Activated CD4-positive, CD25-positive, alpha-beta regulatory T cell treated with anti-CD3 and anti-CD28 coated beads, Interleukin-2, amount 50 U/mL, for 72 hours (primary cell): Measurements from ENCODE around the gene LRPAP1.
"Not testable (repeated sequence)": the region's sequence is repeated elsewhere in the genome, so short reads cannot be mapped to it uniquely, and the experiment has no call there.

ENCODE experiments used
- DNase-seq: peaks from one replicate; pipeline ENCODE4 v3.0.0; 2021

Gene LRPAP1

GRCh38 chr4:3531879-3532750 lies at the start of gene LRPAP1:
Gene LRPAP1, minus strand, starts transcription at chr4:3532422. Its CDS starts 10 bp downstream, at chr4:3532412.
- DNase-seq = peak; percentile 91

GRCh38 chr4:3581334-3582090 lies 49.3 kb upstream of the LRPAP1 start:
- not testable (repeated sequence) for DNase-seq

- DNase-seq = not testable (repeated sequence)
Measured at GRCh38 chr4:3580859-3581258, 48.6 kb upstream of the LRPAP1 start.

GRCh38 chr4:3578527-3579144 lies 46.4 kb upstream of the LRPAP1 start:
- not testable (repeated sequence) for DNase-seq

GRCh38 chr4:3578052-3578451 lies 45.8 kb upstream of the LRPAP1 start:
- not testable (repeated sequence) for DNase-seq

- DNase-seq = not testable (repeated sequence)
Measured at GRCh38 chr4:3577208-3577892, 45.1 kb upstream of the LRPAP1 start.

GRCh38 chr4:3576533-3577207 lies 44.4 kb upstream of the LRPAP1 start:
- DNase-seq = not testable (repeated sequence)

GRCh38 chr4:3575426-3576369 lies 43.5 kb upstream of the LRPAP1 start:
- not testable (repeated sequence) for DNase-seq

GRCh38 chr4:3574865-3575264 lies 42.6 kb upstream of the LRPAP1 start:
- not testable (repeated sequence) for DNase-seq

GRCh38 chr4:3574346-3574745 lies 42.1 kb upstream of the LRPAP1 start:
- not testable (repeated sequence) for DNase-seq

- DNase-seq = no peak
Measured at GRCh38 chr4:3573131-3573530, 40.9 kb upstream of the LRPAP1 start.

- DNase-seq = no peak
Measured at GRCh38 chr4:3572363-3572762, 40.1 kb upstream of the LRPAP1 start.

- no peak for DNase-seq
Measured at GRCh38 chr4:3571921-3572320, 39.7 kb upstream of the LRPAP1 start.

GRCh38 chr4:3570923-3571322 lies 38.7 kb upstream of the LRPAP1 start:
- DNase-seq = not testable (repeated sequence)

GRCh38 chr4:3569611-3570010 lies 37.4 kb upstream of the LRPAP1 start:
- DNase-seq = not testable (repeated sequence)

GRCh38 chr4:3566701-3567100 lies 34.5 kb upstream of the LRPAP1 start:
- DNase-seq = not testable (repeated sequence)

- not testable (repeated sequence) for DNase-seq
Measured at GRCh38 chr4:3566301-3566700, 34.1 kb upstream of the LRPAP1 start.

GRCh38 chr4:3564948-3565347 lies 32.7 kb upstream of the LRPAP1 start:
- DNase-seq = not testable (repeated sequence)

GRCh38 chr4:3563403-3563802 lies 31.2 kb upstream of the LRPAP1 start:
- DNase-seq = no peak

- not testable (repeated sequence) for DNase-seq
Measured at GRCh38 chr4:3562127-3562526, 29.9 kb upstream of the LRPAP1 start.

GRCh38 chr4:3560465-3560864 lies 28.2 kb upstream of the LRPAP1 start:
- DNase-seq = not testable (repeated sequence)
